ENCODE data around the gene GSG1L.
"Not testable (repeated sequence)": the region's sequence is repeated elsewhere in the genome, so short reads cannot be mapped to it uniquely, and the experiment has no call there.

GSG1L gene

DNA sequence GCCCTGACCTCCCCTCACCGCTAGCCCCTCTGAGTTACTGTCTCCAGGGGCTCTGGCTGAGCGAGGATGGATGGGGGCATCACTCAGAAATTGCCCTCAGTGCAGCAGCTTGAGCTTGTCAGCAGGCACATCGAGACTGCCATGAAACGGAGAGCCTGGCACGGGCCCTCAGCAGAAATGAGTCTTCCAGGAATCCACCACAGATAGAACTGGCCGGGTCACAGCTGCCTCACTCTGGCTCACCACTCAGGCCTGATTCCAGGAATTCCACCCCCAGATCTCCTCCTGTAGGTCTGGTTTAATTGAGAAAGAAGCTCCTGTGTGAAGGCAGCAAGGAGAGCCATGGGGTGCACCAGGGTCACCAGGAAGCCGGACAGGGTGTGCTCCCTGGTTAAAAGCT, 85.5 kb downstream of the GSG1L start:
- DNase-seq: no peak

DNA sequence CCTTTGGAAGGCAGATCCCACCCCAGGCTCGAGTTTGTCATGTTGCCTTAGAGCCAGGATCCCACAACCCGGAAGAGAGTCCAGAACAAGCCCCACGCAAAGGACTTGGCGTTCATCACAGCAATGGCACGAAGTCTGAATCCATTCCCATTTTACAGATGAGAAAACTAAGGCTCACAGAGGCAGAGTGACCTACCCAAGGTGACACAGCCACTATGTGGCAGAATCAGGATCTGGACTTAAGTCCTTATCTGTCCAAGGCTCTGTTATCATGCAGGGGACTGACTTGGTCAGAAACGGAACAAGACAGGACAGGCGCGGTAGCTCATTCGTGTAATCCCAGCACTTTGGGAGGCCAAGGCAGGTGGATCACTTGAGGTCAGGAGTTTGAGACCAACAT, 86.5 kb downstream of the GSG1L start:
- DNase-seq: no peak

DNA sequence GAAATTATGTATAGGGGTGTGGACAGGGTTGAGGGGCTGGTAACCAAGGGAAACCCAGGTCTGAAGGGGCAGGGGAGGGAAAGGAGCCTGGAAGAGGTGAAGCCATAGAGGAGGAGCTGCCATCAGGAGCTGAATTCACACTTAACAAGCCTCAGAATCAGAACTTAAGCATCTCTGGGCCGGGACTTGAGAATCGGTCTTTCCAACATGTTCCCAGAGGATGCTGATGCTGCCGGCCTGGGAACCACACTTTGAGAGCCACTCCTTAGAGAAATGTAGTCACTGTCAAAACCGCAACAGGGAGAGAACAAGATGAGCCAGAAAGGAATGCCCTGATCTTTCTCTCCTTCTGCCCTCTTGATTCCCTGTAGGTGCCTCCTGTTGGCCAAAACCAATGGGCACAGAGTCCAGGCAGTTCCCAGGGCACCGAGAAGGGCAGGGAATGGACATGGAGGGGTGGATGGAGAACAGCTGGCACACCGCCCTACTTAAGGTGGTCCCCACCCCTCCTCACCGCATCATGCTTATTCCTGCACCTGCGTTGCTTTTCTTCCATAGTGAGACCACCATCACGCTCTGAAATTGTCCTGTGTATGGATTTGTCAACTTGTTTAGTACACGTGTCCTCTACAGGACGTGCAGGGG, 88.5 kb downstream of the GSG1L start:
- DNase-seq: no peak

DNA sequence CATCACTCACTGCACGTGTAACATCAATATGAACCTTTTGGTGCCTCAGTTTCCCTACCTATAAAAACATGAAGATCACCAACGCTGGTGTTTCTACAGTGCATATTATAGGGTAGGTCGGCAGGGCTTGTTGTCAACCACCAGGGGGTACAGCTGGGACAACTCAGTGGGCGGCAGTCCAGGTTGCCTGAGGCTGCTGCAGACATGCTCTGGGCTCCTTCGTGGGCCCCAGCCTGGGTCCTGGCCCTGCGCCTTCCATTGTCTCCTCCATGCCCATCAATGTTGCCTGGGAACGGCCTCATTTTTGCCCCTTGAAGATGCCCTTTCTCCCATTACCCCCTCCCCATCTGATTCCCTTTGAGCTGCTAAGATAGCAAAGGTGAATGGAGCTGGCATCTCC, 89.8 kb downstream of the GSG1L start:
- DNase-seq: no peak

DNA sequence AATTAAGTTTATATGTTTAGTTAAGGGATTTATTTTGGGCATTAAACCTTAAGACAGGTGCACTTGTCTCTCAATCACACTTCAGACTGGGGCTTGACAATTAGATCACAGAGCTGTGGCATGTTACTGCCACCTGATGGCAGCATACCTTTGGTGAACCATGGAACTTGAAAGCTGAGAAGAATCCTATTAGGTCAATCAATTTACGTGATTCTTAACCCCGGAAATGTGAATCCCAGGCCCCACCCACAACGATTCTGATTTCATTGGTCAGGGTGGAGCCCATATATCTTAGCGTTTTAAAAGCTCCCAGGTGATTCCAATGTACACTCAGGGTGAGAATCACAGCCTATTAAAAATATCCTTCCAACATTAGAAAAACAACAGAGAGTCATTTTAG, 91.0 kb downstream of the GSG1L start:
- DNase-seq: peak; percentile 46

DNA sequence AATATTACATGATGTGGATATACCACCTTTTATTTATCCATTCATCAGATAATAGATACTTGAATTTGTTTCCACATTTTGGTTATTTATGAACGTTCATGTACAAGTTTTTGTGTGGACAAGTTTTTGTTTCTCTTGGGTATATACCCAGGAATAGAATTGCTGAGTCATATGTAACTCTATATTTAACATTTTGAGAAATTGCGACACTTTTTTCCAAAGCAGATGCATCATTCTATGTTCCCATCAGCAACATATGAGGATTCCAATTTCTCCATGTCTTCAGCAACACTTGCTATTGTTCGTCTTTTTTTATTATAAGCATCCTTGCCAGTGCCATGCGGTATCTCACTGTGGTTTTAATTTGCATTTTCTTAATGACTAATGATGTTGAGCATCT, 93.9 kb downstream of the GSG1L start:
- DNase-seq: no peak

DNA sequence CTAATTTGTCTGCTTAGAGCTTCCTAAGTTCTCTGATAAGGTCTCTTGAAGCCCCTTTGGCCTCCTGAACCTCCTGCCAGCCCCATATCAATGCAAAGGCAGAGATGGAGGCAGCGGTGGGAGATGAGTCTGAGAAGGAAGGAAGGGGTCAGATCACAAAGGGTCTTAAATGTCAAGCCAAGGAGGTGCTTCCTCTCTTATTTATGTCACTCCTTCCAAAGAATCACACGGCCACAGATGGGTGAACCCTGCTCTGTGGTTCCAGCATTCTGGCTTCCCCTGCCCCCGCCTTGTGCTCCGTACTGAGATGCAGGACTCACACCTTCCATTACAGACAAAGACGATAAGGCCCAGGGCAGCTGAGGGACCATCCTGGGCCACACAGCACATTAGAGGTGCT, 96.3 kb downstream of the GSG1L start:
- no peak for DNase-seq

DNA sequence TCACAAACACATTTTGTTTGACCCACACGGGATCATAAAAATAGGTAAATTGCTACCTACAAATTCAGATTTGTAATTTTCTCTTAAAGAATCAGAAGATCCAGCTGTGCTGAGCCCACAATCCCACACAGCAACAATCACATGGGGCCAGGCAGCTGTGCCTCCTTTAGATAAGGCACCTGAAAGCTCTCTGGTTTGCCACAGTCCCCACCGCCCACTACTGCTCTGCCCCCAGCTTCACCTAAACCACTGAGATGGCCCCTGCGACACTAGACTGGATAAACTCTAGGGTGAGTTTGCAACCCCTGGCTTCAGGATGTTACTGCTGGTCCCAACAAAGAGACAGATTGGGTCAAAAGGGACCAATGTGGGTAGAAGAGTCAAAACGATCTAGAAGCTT, 96.8 kb downstream of the GSG1L start:
- DNase-seq: no peak

DNA sequence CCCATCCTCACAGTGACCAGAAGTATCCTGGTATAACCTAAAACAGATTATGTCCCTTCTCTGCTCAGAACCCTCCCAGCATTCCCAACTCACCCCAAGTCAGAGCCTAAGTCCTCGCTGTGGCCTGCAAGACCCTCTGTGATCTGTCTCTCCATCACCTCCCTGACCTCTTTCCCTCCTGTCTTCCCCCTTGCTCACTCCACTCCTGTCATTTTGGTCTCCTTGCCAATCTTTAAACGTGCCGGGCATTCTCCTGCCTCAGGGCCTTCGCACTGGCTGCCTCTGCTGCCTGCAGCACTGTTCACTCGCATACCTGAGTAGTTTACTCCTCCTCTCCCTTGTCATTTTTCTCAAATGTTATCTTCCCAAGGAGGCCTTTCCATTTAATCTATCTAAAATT, 97.7 kb downstream of the GSG1L start:
- DNase-seq: no peak

DNA sequence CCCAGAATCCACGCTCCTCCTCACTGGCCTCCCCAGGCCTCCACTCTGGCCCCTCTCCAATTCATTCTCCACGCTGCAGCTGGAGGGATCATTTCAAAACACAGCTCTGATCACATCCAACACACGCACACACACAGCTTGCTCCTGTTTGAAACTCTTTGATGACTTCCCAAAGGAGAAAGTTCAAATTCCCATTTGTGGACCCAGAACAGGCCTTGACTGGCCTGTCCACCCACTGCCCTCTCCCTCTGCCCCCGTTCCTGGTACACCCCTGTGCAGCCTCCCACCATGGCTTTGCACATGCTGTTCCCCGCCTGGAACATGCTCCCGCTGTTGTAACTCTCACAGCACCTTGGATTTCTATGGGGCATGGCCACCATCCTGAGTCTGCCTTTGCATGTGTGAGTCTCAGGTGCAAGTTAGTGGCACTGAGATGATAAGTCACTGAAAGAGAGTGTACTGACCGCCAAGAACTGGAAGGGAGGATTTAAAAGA, 100.0 kb downstream of the GSG1L start:
- DNase-seq: no peak

DNA sequence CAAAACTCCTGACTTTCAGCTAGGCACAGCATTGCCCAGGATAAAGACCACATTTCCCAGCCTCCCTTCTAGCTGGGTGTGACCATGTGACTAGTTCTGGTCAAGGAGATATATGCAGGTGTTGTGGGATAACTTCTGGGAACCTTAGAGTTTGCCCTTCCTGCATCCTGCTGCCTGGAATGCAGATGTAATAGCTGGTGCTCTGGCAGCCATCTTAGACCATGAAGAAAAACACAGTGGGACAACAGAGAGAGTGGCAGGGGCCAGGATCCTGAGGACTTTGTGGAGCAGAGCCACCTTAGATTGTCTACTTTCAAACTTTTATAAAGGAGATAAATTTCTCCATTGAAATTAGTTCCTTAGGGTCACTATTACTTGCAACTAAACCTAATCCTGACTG, 101.3 kb downstream of the GSG1L start:
- no peak for DNase-seq

DNA sequence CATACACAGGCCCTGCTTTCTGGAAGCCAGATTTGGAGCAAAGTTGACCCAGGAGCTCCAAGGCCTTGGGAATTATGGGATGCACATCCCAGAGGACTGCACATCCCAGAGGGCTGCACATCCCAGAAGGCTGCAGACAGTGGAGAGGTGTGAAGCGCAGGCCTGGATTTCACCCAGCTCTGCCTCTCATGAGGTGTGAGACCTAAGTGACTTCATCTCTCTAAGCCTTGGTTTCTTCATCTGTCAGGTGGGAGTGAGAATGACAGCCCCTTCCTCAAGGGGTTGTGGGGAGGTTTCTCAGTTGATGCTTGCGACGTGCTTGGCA, 102.3 kb downstream of the GSG1L start:
- DNase-seq: no peak

DNA sequence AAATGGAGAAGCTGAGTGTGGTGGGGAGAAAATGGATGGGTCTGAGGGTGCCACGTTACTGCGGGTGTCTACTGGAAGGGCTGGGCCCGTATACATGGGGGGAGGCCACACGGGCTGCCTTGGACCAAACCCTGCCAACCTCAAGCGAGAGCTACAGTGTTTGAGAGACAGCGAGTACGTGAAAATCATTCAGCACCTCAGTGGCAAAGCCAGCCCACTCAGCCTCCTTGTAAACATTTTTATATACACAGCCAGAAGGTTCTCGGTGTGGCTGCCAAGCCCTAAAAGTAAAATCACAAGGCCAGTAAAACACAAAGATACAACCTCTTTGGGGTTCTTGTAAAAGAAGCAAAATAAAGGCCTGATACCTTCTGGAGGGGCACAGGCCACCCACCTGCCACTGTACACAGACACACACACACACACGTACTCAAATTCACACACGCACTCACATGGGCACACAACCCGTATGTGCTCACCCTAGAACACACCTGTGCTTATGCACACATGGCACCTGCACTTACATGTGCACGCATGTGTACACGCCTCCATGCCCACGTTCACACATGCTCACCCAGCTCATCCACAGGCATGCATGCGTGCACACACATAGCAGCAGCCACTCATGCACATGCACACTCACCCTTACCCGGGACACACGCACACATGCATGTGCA, 102.8 kb downstream of the GSG1L start:
- DNase-seq: no peak

DNA sequence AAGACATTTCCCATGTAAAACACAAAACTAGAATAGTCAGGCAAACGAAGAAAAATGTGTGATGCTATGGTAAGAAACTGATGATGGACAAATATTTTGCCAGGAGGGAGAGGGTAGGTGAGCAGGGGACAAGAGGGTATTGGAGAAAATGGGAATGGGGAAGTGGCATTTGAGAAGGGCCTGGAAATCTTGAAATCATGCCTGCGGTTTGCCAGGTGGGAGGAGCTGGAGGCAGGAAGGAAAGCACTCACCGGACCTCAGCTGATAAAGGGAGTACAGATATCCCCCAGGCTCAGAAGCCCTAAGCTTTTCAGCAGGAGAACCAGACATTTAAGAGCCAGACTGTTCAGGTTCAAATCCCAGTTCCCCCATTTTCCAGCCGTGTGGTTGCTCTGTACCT, 103.6 kb downstream of the GSG1L start:
- DNase-seq: no peak

DNA sequence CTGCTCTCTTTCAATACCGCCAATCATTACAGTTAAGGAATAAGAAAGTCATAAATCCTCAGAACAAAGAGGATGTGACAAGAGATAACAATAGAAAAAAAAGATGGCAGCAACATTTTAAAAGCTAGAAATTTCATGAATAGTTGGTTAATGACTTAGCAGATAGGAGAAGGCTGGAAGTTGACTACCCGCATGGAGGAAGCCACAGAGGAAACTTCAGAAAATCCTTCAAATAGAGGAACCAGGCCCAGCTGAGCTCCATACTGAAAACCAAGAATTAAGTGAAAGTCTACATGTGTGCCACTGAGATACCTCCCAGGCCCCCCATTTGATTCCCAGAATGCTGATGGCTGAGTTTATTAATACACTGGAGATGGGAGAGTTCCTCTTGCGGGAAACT, 109.3 kb downstream of the GSG1L start:
- DNase-seq: no peak

DNA sequence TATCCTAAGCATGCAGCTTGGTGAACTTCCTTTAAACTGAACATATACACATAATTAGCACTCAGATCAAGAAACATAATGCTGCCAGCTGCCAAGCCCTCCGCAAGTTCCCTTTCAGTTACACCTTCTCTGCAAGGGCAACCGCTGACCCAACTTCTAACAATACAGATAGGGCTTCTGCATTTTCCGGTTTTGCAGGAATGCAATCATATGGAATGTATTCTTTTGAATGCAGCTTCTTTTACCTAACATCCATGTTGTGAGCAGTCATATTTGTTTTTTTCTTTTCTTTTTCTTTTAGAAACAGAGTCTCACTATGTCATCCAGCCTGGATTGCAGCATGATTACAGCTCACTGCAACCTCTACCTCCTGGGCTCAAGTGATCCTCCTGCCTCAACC, 110.7 kb downstream of the GSG1L start:
- no peak for DNase-seq

DNA sequence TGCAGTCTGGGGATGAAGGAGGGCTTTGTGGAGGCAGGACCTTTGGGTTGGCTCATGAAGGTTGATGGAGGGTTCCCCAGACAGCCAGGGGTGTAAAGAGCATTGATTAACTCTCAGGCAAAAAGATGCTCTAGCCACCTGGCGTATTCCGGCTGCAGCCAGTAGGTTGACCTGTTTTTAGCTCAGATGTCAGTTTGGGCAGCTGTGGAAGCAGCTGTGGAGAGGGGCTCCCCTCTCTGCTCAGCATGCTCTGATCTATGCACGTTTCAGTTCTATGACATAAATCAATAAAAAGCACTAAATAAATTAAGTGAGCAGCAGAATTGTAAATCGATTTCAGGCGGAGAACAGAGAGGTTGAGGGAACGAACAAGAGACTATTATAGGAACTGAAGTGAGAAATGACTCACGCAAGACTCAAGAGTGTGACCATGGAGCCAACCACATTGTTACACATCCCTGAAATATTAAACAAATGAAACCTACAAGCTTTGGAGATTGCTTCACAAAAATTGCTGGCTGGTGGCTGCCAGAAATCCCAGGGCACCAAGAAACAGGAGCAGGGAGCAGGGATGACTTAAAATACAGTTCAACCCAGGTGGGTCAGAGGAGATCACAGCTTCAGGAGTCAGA, 111.9 kb downstream of the GSG1L start:
- no peak for DNase-seq

DNA sequence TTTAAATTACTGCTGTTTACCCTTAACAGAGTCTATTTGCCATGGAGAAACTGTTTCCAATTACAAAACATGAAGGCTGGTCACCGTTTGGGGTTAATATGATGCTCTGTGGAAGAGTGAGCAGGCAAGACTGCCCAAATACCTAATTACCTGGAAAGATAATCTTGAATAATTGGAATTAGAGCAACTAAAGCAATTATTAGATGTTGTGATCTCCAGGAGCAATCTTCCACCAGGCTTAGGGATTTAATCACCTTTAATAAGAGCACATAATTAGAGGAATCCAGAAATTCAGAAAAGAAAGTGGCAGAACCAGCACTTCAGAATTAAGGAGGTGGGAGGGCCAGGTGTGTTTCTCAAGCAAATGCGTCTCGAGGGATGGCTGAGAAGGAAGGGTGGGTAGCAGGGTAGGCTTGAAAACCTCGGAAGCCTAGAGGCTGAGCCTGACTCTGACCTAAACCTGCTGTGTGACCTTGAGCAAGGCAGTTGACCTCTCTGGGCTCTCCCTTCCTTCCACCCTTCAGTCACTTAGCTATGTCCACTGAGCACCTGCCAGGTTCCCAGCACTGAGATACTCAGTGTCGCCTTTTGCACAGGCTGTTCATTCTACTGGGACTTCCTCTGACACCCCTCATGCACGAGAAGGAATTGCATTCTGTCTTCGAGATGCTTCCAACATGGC, 113.2 kb downstream of the GSG1L start:
- no peak for DNase-seq

DNA sequence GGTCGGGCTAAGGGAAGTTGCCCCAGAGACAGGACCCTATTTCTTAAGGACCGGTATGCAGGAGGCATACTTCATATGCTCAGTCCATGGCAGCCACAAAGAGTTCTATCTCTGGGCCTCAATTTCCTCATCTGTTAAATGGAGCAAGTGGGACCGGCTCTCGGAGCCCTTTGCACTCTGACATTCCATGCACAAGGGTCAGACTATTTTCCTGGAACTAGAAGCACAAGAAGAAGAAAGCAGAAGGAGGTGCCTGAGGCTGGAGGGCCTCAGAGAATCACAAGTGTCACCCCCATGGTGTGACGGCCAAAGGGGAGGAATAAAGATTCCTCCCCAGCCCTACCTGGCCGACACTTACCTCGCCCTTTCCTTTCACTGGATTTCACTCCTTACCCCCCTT, 115.8 kb downstream of the GSG1L start:
- no peak for DNase-seq

DNA sequence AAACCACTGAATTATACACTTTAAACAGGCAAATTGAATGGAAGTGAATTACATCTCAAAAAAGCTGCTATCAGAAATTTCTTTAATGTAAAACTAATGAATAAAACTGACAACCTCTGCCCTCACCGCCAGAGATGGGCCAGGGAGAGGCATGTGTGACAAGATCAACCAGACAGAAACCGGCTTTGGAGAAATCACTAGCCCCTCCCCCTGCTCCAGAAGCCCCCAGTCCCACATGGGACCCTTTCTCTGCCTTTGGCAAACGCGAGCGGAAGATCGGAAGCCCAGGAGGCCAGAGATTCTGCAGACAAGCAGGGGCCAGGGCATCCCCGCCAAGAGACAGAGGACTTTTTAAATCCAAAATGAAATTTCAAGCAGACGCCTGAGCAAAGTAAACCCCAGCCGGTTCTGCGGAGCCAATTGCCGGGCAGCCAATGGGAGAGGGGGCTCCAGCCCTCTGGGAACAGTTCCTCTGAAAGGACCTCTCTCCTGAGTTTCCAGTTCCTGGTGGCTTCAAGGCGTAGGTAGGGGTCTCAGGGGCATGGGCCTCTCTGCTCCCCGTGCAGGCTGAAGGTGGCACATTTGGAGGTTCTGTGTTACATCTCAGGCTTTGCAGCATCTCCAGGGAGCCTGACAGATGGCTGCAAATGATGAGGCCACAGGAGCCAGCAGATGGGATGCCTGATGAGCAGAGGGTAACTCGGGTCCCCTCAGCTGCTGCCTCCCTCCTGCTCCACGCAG, 118.1 kb downstream of the GSG1L start:
- no peak for DNase-seq

DNA sequence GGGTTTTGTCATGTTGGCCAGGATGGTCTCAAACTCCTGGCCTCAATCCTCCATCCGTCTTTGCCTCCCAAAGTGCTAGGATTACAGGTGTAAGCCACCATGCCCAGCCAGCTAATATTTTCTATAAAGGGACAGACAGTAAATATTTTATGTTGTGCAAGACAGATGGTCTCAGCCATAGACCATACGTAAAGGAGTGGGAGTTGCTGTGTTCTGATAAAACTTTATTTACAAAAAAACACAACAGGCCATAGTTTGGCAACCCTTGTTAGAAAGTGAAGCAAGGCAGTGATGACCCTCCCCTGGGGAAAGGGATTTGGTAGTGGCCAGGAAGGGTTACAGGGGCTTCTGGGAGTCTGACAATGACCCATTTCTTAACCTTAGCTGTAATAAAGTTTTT, 119.7 kb downstream of the GSG1L start:
- DNase-seq: no peak

DNA sequence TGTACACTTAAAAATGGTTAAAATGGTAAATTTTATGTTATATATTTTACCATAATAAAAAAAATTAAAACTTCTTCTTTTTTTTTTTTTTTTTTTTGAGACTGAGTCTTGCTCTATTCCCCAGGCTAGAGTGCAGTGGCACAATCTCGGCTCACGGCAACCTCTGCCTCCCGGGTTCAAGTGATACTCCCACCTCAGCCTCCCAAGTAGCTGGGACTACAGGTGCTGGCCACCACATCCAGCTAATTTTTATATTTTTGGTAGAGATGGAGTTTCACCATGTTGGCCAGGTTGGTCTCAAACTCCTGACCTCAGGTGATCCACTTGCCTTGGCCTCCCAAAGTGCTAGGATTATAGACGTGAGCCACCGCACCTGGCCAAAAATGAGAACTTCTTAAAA, 121.4 kb downstream of the GSG1L start:
- DNase-seq: not testable (repeated sequence)

DNA sequence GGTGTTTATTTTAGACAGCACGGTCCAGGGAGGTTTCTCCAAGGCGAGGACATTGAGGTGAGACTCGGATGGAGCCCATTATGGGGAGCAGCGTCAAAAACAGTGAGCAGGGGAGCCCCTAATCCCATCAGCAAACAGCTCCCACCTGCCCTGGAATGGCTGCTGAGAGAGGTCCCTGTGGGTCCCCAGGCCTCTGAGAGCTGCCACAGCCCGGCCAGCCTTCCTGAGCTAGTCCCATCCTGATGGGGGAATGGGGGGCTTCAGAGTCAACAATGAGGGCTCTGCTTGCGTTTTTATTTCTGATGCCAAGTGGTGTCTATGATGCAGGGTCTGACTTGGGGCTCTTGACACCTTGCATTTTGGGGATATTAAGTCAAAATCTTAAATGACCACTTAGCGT, 128.4 kb downstream of the GSG1L start:
- DNase-seq: no peak

Data from stimulated activated CD4-positive, alpha-beta T cell treated with anti-CD3 and anti-CD28 coated beads, Interleukin-4, amount 100 ng/mL, for 24 hours (primary cell).